Measurements from ENCODE around the gene ABHD15. TPM values are rescaled to one million over a fixed set of nuclear protein-coding genes. Genes with fewer than 3 reads are reported as not detected.

The ABHD15 gene
- total RNA-seq, 6 experiments from 2014 or later: 7.8 to 27.1 (median 13.7) TPM

DNA sequence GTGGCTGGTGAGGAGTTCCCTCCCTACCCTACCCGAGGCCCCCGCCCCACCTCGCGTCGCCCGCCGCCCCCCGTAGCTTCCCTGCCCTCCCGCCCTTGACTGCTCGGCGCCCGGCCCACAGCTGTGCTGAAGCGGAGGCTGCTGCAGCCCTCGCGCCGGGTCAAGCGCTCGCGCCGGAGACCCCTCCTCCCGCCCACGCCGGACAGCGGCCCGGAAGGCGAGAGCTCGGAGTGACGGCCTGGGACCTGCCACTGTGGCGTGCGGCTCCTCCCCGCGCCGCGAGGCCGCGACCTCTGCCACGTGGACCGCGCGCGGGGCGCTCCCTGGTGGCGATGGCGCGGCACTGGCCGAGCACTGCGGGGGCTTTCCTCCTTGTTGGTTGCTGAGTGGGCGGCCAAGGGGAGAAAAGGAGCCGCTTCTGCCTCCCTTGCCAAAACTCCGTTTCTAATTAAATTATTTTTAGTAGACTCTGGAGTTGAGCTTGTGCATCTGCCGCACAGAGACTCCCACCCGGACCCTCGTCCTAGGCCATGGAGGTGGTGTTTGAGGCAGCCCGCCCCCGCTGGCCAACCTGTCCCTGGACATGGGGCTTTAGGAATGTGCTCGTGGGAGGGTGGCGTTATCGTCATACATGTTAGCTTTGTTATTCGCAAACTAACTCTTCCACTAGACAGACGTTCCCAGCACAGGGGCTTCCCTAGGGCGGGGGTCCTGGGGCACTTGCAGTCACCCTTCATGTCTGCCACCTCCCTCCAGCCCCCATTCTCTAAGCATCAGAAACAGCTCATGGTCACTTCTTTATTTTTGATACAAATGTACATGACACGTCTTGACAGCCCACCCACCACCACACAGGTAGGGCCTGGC lies 6.1 kb upstream of the ABHD15 start:
- intact Hi-C loops (cut with DNase I): no loop called here
- Histone ChIP-seq H3K36me3 (peaks cover 0 to 13% (median 0%) of the 10 kb centered on the region in 4 donors), H3K27ac (peak overlapping the region in 2 of 3 donors; percentile 39 to 40)

GRCh38 chr17:29571883-29572681 lies 5.2 kb upstream of the ABHD15 start:
- H3K27ac ChIP-seq: peak overlapping the region in 2 of 3 donors; percentile 39 to 40
- intact Hi-C loops (cut with DNase I): no loop called here
- TF ChIP-seq CTCF (IDR thresholded peaks at IDR 0.05) (no peak), POLR2A (IDR thresholded peaks at IDR 0.05) (no peak)
- peak; percentile 5 to 37 (median 29) for ATAC-seq
- peaks cover 0 to 13% (median 0%) of the 10 kb centered on the region in 4 donors for H3K36me3 ChIP-seq
- peak overlapping the region in 2 of 3 donors; percentile 42 to 52 for H3K4me3 ChIP-seq
- peaks cover 0 to 36% (median 15%) of the 10 kb centered on the region in 4 donors for H3K4me1 ChIP-seq
- WGBS (ENCODE audit: insufficient coverage, low coverage, low lambda C conversion rate, missing lambda C conversion rate): 76% methylated on average over 6 of the region's 30 CpGs
- no peaks in the 10 kb centered on the region for H3K27me3 ChIP-seq
- DNase-seq: peak; percentile 33 to 60 (median 51)
- H3K9me3 ChIP-seq: no peaks in the 10 kb centered on the region

More for the DNA sequence above, 6.1 kb upstream of the ABHD15 start:
- WGBS (ENCODE audit: insufficient coverage, low coverage, low lambda C conversion rate, missing lambda C conversion rate): 14% methylated on average over 21 of the region's 62 CpGs
- Histone ChIP-seq H3K4me1 (peaks cover 0 to 36% (median 15%) of the 10 kb centered on the region in 4 donors), H3K4me3 (peak overlapping the region in 2 of 3 donors; percentile 42 to 52), H3K9me3 (no peaks in the 10 kb centered on the region), H3K27me3 (no peaks in the 10 kb centered on the region)
- peak; percentile 74 to 77 (median 75) for DNase-seq
- TF ChIP-seq POLR2A (IDR thresholded peaks at IDR 0.05) (no peak), CTCF (IDR thresholded peaks at IDR 0.05) (peak; percentile 69 to 83 (median 75))
- peak; percentile 43 to 66 (median 59) for ATAC-seq

DNA sequence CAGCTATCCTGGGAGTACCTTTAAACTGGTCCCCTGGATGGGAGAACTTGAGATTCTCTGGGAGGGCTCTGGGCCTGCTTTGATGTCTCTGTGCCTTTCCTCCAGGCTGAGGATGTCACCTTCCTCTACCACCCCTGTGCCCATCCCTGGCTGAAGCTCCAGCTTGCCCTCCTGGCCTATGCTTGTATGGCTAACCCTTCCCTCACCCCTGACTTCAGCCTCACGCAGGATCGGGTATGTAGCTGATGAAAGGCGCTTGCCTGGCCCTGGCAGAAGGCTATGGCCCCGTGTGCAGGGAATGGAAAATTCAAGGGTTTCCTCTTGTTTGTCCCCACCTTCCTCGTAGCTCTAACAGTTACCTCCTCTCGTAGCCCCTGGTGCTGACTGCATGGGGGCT lies 4.6 kb upstream of the ABHD15 start:
- TF ChIP-seq CTCF (IDR thresholded peaks at IDR 0.05) (no peak), POLR2A (IDR thresholded peaks at IDR 0.05) (no peak)
- WGBS (ENCODE audit: insufficient coverage, low coverage, low lambda C conversion rate, missing lambda C conversion rate): 95% methylated on average over 3 of the region's 6 CpGs
- intact Hi-C loops (cut with DNase I): no loop called here
- no peak overlapping the region for H3K4me3 ChIP-seq
- ATAC-seq: no peak
- no peak overlapping the region for H3K27ac ChIP-seq
- H3K9me3 ChIP-seq: no peaks in the 10 kb centered on the region
- H3K27me3 ChIP-seq: no peaks in the 10 kb centered on the region
- peaks cover 0 to 10% (median 0%) of the 10 kb centered on the region in 4 donors for H3K36me3 ChIP-seq
- H3K4me1 ChIP-seq: peaks cover 0 to 36% (median 15%) of the 10 kb centered on the region in 4 donors
- no peak for DNase-seq

GRCh38 chr17:29570521-29570920 lies 3.7 kb upstream of the ABHD15 start:
- 91% methylated on average over 6 of the region's 7 CpGs for WGBS (ENCODE audit: insufficient coverage, low coverage, low lambda C conversion rate, missing lambda C conversion rate)
- no peaks in the 10 kb centered on the region for H3K9me3 ChIP-seq
- no peak for DNase-seq
- ATAC-seq: no peak
- no peak overlapping the region for H3K27ac ChIP-seq
- H3K4me3 ChIP-seq: no peak overlapping the region
- peaks cover 0 to under 1% (median 0%) of the 10 kb centered on the region in 4 donors for H3K36me3 ChIP-seq
- intact Hi-C loops (cut with DNase I): no loop called here
- H3K4me1 ChIP-seq: peaks cover 0 to 36% (median 16%) of the 10 kb centered on the region in 4 donors
- H3K27me3 ChIP-seq: no peaks in the 10 kb centered on the region
- TF ChIP-seq CTCF (IDR thresholded peaks at IDR 0.05) (no peak), POLR2A (IDR thresholded peaks at IDR 0.05) (no peak)

All from right lobe of liver (tissue), 6 donors.